D721Med (cell line): Measurements from ENCODE around the gene C1orf174.

Source experiments
- DNase-seq: peaks from one replicate; pipeline ENCODE4 v3.0.0; 2011; ENCODE audit warnings: low spot score; ENCODE audit not compliant: insufficient read length
- FAIRE-seq: peaks from 2 replicates; lab custom pipeline; 2011; peaks lifted over from hg19 to GRCh38; lab: Jason Lieb, UNC
- TF ChIP-seq, protein P1 (sequence below): IDR thresholded peaks from 2 replicates; pipeline ENCODE4 v1.5.1; 2012; ENCODE audit warnings: mild to moderate bottlenecking, control low read depth; ENCODE audit not compliant: insufficient read depth; ENCODE audit errors: missing control alignments

Gene C1orf174

DNA sequence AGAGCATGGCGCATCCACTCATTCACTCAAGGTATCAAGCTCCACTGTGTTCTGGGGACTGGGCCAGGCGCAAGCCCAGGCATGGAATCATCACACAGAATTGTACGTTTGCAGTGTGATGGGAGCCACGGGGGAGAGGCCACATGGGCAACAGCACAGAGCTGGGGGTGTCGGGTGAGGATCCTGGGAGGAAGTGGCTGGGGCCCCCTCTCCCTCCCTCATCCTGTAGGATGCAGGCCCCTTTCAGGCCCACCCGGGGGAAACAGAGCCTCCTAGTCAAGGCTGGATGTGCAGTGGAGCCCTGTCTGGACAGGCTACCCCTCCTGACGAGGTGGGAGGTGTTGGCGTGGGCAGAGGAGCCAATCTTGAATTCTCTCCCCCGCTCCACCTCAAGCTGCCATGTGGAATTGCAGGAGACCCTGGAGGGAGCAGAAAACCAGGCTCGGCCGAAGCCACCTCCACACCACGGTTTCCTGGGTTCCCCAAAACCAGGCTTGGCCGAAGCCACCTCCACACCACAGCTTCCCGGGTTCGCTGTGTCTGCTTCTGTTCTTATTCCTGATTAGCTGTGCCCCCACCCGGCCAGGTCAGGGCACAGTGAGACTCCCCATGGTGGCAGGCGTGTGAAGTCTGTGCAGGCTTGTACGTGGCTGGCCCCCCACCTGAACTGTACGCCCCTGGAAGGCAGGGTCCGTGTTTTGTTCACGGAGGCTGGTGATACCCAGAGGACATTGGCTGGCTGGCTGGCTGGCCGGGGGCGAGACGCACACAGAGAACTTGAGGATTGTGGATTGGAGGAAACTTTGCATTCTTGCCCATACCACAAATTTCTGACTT lies 4.2 kb upstream of the C1orf174 start:
- DNase-seq (no peak), FAIRE-seq (no peak)
- TF ChIP-seq, protein P1, sequence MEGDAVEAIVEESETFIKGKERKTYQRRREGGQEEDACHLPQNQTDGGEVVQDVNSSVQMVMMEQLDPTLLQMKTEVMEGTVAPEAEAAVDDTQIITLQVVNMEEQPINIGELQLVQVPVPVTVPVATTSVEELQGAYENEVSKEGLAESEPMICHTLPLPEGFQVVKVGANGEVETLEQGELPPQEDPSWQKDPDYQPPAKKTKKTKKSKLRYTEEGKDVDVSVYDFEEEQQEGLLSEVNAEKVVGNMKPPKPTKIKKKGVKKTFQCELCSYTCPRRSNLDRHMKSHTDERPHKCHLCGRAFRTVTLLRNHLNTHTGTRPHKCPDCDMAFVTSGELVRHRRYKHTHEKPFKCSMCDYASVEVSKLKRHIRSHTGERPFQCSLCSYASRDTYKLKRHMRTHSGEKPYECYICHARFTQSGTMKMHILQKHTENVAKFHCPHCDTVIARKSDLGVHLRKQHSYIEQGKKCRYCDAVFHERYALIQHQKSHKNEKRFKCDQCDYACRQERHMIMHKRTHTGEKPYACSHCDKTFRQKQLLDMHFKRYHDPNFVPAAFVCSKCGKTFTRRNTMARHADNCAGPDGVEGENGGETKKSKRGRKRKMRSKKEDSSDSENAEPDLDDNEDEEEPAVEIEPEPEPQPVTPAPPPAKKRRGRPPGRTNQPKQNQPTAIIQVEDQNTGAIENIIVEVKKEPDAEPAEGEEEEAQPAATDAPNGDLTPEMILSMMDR = no peak

DNA sequence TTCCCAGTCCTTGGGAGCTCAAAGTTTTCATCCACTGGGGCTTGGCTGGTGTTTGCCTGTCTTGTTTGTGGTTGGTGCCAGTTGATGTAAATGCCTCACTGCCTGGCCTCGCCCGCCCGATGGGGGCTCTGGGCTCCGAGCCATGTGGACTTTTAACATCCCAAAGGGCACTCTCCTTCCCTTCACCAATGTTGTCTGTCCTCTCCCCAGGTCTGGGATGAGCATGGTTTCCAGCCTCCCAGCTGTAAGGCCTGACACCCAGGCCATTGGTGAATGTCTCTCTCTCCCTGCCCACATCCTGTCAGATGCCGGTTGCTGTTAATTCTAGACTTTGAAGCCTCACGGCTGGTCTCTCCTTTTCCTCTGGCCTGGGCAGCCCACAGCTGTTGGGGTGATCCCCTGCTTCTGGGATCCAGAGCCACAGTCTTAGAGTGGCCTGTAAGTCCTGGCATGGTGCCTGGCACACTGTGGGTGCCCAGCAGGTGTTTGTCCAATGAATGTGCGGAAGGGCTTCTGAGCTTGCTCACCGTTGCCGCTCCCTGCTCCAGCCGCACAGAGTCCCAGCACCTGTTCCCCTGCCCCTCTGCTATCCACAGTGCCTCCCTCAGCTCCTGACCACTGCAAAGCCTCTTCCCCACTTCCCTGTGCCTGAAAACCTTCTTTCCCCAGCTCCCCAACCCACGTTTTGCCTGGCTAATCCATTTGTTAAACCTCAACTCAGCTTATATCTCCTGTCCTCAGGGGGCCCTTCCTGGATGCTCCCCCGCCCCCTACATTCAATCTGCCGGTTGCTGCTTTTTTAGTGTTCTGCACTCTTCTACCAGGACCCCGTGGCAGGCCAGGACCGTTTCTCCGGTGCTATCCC lies 3.3 kb upstream of the C1orf174 start:
- TF ChIP-seq, protein P1 = no peak
- FAIRE-seq = no peak
- DNase-seq = no peak

DNA sequence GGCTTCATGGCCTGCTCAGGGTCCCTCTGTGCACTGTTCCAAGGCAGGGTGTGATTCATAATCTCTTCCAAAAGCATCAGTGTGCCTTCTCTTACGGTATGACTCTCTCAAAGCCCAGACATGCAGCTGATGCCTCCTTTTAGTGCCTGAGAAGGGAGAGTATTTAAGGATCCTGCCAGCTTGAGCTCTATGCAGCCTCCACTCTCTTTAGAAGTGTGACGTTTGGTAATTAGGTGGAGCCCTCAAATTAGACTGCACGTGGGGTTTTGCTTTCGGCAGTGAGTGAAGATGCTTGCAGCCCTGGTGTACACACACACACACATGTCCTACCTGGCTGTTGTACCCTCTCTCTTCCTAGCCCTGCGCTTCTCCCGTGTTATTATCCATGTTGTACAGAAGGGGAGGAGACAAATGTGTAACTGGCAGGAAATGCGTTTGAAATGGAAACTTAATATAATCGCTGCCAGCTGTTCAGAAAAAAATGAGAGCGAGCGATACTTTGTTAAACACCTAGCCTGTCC lies 2.6 kb upstream of the C1orf174 start:
- no peak for DNase-seq
- FAIRE-seq = no peak
- TF ChIP-seq, protein P1 = no peak

DNA sequence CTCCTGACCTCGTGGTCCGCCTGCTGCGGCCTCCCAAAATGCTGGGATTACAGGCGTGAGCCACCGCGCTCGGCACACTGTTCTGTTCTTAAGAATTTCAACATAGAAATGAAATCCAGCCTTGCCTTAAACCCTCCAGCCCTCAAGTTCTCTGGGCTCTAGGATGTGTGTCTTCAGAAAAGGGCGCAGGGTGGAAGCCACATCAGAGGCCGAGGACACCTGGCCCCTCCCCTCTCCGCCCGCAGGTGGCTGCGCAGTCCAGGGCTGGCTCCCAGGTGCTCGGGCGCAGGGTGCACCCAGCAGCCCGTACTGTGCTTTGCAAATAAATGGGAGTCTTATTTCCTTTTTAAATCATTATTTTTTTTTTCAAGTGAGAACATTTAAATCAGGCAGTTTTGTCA lies 2.0 kb upstream of the C1orf174 start:
- no peak for DNase-seq
- no peak for FAIRE-seq
- TF ChIP-seq, protein P1 = no peak

DNA sequence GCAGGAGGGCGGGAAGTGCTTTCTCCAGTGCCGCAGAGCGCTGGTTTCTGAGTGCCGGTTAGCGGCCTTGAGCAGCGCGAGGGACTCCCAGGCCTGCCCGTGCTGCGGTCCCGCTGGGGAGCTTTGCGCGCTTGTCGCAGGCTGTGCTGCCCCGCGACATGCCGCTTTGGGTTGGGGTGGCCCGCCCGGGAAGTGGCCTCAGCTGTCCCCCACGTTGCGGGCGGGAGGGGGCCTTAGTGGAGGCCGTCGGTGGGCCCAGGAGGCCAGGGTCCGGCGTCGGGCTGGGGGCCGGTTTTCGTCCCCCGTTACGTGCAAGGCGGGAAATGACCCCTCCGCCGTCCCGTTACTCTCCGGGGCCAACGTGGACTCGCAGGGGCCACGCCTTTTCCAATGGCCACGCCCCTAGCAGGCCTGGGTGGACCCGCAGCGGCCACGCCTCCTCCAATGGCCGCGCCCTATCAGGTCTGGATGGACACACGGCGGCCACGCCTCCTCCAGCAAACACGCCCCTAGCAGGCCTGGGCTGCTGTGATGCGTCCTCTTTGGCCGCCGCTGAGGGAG lies 977 bp upstream of the C1orf174 start:
- FAIRE-seq (no peak), DNase-seq (peak; percentile 53)
- TF ChIP-seq, protein P1 = no peak

DNA sequence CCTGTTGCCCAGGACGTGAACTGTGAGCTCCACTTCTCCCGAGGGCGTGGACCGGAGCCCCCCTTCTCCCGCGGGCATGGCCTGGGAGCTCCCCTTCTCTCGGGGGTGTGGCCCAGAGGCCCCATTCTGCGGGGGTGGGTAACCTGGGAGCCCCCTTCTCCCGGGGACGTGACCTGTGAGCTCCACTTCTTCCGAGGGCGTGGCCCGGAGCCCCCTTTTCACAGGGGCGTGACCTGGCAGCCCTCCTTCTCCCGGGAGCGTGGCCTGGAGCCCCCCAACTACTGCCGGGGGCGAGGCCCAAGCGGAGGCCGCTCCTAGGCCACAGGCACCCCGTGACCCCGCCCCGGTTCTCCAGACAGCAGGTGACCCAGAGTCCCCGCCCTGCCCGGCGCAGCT lies 320 bp downstream of the C1orf174 start:
- DNase-seq (no peak), FAIRE-seq (no peak)
- TF ChIP-seq, protein P1 = no peak
